GM19240 (cell line): ENCODE measurements around the gene RASL11A.
"Not testable (repeated sequence)": the region's sequence is repeated elsewhere in the genome, so short reads cannot be mapped to it uniquely, and the experiment has no call there.

Source experiments
- DNase-seq: peaks from one replicate; pipeline ENCODE4 v3.0.0; 2011; ENCODE audit warnings: low spot score; ENCODE audit not compliant: insufficient read length

The RASL11A gene

GRCh38 chr13:27300406-27300805 is 29.8 kb downstream of the RASL11A start:
- DNase-seq = not testable (repeated sequence)

- DNase-seq = no peak
Measured at GRCh38 chr13:27300941-27301586, 30.4 kb downstream of the RASL11A start.

- DNase-seq = no peak
Measured at GRCh38 chr13:27302643-27303262, 32.1 kb downstream of the RASL11A start.

- no peak for DNase-seq
Measured at GRCh38 chr13:27304099-27304498, 33.5 kb downstream of the RASL11A start.

GRCh38 chr13:27304611-27305010 is 34.0 kb downstream of the RASL11A start:
- DNase-seq = no peak

GRCh38 chr13:27306364-27306763 is 35.7 kb downstream of the RASL11A start:
- no peak for DNase-seq

GRCh38 chr13:27308941-27309340 is 38.3 kb downstream of the RASL11A start:
- no peak for DNase-seq

- no peak for DNase-seq
Measured at GRCh38 chr13:27309401-27309958, 38.9 kb downstream of the RASL11A start.

- no peak for DNase-seq
Measured at GRCh38 chr13:27309967-27310598, 39.5 kb downstream of the RASL11A start.

GRCh38 chr13:27310946-27311345 is 40.3 kb downstream of the RASL11A start:
- DNase-seq = no peak

- DNase-seq = no peak
Measured at GRCh38 chr13:27311518-27312210, 41.0 kb downstream of the RASL11A start.

- DNase-seq = no peak
Measured at GRCh38 chr13:27313770-27314169, 43.1 kb downstream of the RASL11A start.

GRCh38 chr13:27319404-27319803 is 48.8 kb downstream of the RASL11A start:
- no peak for DNase-seq

GRCh38 chr13:27321468-27322431 is 51.1 kb downstream of the RASL11A start:
- no peak for DNase-seq

GRCh38 chr13:27322443-27322842 is 51.8 kb downstream of the RASL11A start:
- DNase-seq = not testable (repeated sequence)
